ENCODE data around the gene TMEM229B.
A peak's percentile ranks its signal among the peaks of the same experiment; 100 is the strongest.

The TMEM229B gene

GRCh38 chr14:67447033-67447381 is 41.5 kb downstream of the TMEM229B start:
- no peak for DNase-seq

GRCh38 chr14:67446371-67447032 is 42.0 kb downstream of the TMEM229B start:
- DNase-seq = peak in 1 of 2 experiments; percentile 38

GRCh38 chr14:67444395-67444794 is 44.1 kb downstream of the TMEM229B start:
- DNase-seq = no peak

- no peak for DNase-seq
Observed at GRCh38 chr14:67442139-67442906, 46.2 kb downstream of the TMEM229B start.

GRCh38 chr14:67441672-67442071 is 46.8 kb downstream of the TMEM229B start:
- no peak for DNase-seq

GRCh38 chr14:67441256-67441655 is 47.3 kb downstream of the TMEM229B start:
- DNase-seq = no peak

DNA sequence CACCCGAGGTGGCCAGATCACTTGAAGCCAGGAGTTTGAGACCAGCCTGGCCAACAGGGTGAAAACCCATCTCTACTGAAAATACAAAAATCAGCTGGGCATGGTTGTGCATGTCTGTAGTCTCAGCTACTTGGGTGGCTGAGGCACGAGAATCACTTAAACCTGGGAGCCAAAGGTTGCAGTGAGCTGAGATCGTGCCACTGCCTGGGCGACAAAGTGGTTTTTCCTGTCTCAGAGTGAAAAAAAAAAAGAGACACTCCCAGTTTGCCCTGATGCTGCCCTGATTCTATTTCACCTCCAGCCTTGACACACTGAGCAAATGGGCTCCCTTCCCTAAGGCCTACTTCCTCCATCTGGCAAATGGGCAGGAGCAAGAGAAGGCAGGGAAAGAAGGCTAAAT is 48.0 kb downstream of the TMEM229B start:
- DNase-seq = no peak

- DNase-seq = no peak
Observed at GRCh38 chr14:67438969-67439368, 49.6 kb downstream of the TMEM229B start.

GRCh38 chr14:67436006-67436866 is 52.3 kb downstream of the TMEM229B start:
- no peak for DNase-seq

- DNase-seq = no peak
Observed at GRCh38 chr14:67435603-67436002, 52.9 kb downstream of the TMEM229B start.

DNA sequence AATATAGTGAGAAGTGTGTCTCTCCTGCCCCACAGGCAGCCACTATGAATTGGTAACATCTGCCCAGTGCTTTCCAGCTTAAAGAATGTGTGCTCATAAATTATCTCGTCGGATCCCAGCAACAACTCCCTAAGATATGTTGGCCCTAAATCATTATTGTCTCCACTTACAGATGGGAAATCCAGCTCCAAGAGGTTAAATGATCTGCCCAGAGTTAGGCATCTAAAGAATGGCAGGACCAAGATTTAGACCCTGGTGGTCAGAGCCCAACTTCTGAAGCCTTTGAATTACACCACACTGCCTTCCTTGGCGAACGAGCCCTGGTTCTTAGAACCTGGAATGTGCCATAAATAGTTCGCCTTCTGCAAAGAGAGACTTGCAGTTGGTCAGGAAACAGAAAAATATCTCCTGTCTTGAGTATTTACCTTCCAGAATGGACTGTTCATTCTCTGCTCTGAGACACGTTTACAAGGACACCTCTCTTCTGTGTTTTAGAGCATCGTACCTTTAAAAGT is 56.4 kb downstream of the TMEM229B start:
- no peak for DNase-seq

GRCh38 chr14:67429510-67430205 is 58.9 kb downstream of the TMEM229B start:
- no peak for DNase-seq

- no peak for DNase-seq
Observed at GRCh38 chr14:67428501-67429031, 60.0 kb downstream of the TMEM229B start.

GRCh38 chr14:67426983-67427606 is 61.4 kb downstream of the TMEM229B start:
- DNase-seq = peak; percentile 16 to 83

DNA sequence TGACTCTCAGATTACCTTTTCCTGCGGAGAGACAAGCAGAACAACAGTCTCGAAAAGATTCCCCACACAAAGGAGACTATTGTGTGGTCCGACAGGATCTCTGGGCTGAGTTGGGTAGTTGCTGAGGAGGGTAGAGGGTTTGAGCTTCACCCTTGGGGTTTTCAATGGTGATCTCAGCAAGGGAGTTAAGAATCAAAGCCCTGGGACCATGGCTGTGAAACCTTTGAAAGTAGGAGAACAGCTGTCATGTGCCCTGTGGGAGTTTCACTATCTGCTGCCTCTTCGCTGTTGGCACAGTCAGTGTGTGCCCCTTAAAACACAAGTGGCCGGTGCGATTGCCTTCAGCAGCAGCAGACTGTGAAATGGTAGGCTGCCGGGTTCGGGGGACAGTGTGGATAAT is 62.4 kb downstream of the TMEM229B start:
- no peak for DNase-seq

GRCh38 chr14:67425608-67426007 is 62.9 kb downstream of the TMEM229B start:
- no peak for DNase-seq

- DNase-seq = no peak
Observed at GRCh38 chr14:67424539-67424938, 64.0 kb downstream of the TMEM229B start.

DNA sequence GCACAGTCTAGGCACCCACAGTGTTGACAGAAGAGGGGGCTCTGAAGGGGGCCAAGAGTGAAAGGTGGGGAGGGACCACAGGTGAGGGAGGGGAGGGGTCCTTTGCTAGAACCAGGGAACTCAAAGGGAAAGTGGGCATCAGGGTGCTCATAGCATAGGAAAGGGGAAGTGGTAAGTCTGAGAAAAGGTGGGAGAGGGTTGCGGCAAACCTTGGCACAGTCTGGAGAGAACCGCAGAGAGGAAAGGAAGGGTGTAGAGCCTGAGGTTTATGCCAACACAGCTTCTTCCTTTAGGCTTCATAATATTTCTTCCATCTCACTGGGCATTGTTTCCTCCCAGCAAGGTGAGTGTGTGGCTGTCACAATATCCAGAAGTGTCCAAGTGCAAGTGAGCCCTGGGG is 65.1 kb downstream of the TMEM229B start:
- no peak for DNase-seq

- DNase-seq = no peak
Observed at GRCh38 chr14:67421356-67422224, 66.9 kb downstream of the TMEM229B start.

All from NCI-H446 (cell line).